ENCODE data around the gene XYLT1.

- TF ChIP-seq CTCF (IDR thresholded peaks at IDR 0.05; ENCODE audit: low read depth, low read length) (no peak), EZH2phosphoT487 (IDR thresholded peaks at IDR 0.05; ENCODE audit: low read depth) (no peak)
These were observed 176.8 kb downstream of the XYLT1 start for GRCh38 chr16:17293813-17294558.

All from OCI-LY3 (cell line).